Measurements from ENCODE around the gene KRTAP5-7.

- no peak for TF ChIP-seq EZH2 (IDR thresholded peaks at IDR 0.05; ENCODE audit: low read depth)
- no peak for TF ChIP-seq CTCF (conservative IDR thresholded peaks at IDR 0.05)
Observed at GRCh38 chr11:71505781-71506180, 21.3 kb upstream of the KRTAP5-7 start.

Data from PC-9 (cell line).